ENCODE results near the gene KRTAP4-8. TPM values are rescaled to one million over a fixed set of nuclear protein-coding genes. Genes with fewer than 3 reads are reported as not detected.
"Not testable (repeated sequence)": the region's sequence is repeated elsewhere in the genome, so short reads cannot be mapped to it uniquely, and the experiment has no call there.

KRTAP4-8 gene
- total RNA-seq, result not detected
- long read RNA-seq, result 0 reads

DNA sequence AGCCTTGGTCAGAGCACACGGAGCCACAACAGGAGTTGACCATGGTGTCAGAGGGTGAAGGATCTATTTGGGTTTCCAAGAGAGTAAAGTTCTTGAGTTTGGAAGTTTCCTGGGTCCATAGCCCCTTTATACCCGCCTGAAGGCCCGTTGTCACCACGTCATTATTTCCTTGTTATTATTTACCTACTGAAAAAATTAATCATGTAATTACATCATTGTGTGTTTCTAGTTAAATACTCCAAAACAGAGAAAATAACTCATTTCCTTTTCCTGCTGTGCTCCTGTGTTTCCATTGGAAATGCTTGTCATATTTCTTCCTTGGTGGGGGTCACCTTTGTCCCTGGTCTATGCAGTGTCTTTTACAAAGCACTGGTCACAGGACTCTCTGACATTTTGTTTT lies at the start of gene KRTAP4-8:
Gene KRTAP4-8, minus strand, starts transcription at position 101 of the 400 bp plus-strand sequence. Its CDS starts 58 bp downstream, at position 43.
- TF ChIP-seq, protein P1, sequence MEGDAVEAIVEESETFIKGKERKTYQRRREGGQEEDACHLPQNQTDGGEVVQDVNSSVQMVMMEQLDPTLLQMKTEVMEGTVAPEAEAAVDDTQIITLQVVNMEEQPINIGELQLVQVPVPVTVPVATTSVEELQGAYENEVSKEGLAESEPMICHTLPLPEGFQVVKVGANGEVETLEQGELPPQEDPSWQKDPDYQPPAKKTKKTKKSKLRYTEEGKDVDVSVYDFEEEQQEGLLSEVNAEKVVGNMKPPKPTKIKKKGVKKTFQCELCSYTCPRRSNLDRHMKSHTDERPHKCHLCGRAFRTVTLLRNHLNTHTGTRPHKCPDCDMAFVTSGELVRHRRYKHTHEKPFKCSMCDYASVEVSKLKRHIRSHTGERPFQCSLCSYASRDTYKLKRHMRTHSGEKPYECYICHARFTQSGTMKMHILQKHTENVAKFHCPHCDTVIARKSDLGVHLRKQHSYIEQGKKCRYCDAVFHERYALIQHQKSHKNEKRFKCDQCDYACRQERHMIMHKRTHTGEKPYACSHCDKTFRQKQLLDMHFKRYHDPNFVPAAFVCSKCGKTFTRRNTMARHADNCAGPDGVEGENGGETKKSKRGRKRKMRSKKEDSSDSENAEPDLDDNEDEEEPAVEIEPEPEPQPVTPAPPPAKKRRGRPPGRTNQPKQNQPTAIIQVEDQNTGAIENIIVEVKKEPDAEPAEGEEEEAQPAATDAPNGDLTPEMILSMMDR (IDR thresholded peaks at IDR 0.05; ENCODE audit: borderline replicate concordance), result no peak

DNA sequence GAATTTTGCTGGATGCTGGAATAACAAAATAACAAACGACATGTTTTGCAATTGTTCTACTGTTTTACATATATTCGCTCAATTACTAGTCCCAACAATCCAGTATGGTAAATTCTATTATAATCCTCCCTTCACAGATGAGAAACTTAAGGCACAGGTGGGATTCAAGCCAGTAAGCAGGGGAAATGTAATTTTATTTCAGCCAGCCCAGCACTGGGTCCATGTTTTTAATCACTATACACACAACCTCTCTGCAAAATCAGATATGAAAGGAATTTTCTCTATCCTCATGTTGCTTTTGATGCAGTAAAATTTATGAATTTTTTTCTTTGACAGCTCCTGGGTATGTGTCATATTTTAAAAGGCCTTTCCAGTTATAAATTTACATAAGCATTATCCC lies 47.3 kb upstream of the KRTAP4-8 start:
- H3K27me3 ChIP-seq (ENCODE audit: low read depth), result peaks cover 32% of the 10 kb centered on the region
- intact Hi-C loops (cut with micrococcal nuclease), result no loop called here
- H3K9me3 ChIP-seq (replicated peaks), result peaks cover 30% of the 10 kb centered on the region

More for the DNA sequence above, at the start of gene KRTAP4-8:
- intact Hi-C loops (cut with micrococcal nuclease), result no loop called here
- H3K27me3 ChIP-seq (ENCODE audit: low read depth), result peaks cover 50% of the 10 kb centered on the region
- H3K4me1 ChIP-seq, result no peaks in the 10 kb centered on the region
- H3K9me3 ChIP-seq (replicated peaks), result no peaks in the 10 kb centered on the region
- H3K27ac ChIP-seq (replicated peaks), result no peak within 1 kb of the TSS
- no peak within 1 kb of the TSS for H3K4me3 ChIP-seq
- DNase-seq, result no peak
- H3K36me3 ChIP-seq, result no peaks in the 10 kb centered on the region

DNA sequence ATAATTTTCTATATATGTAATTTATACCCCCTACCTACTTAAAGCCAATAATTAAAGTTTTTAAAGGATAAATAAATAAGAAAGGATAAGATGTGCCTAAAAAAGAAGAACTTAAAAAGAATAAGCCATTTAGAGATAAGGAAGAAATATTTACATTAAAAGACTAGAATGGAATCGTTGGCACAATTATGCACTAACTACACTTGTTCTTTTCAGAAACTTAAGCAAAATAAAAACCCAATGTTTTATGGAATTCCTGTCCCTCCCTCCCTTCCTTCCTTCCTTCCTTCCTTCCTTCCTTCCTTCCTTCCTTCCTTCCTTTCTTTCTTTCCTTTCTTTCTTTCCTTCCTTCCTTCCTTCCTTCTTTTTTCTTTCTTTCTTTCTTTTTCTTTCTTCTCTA lies 46.9 kb upstream of the KRTAP4-8 start:
- H3K4me3 ChIP-seq, result no peak overlapping the region
- intact Hi-C loops (cut with micrococcal nuclease), result no loop called here
- no peaks in the 10 kb centered on the region for H3K36me3 ChIP-seq
- no peaks in the 10 kb centered on the region for H3K4me1 ChIP-seq
- H3K27me3 ChIP-seq (ENCODE audit: low read depth), result peaks cover 32% of the 10 kb centered on the region
- DNase-seq, result no peak
- TF ChIP-seq, protein P1 (IDR thresholded peaks at IDR 0.05; ENCODE audit: borderline replicate concordance), result no peak
- no peak overlapping the region for H3K27ac ChIP-seq (replicated peaks)
- peaks cover 34% of the 10 kb centered on the region for H3K9me3 ChIP-seq (replicated peaks)

More for the DNA sequence above, 47.3 kb upstream of the KRTAP4-8 start:
- Histone ChIP-seq H3K4me1 (no peaks in the 10 kb centered on the region), H3K36me3 (no peaks in the 10 kb centered on the region), H3K4me3 (no peak overlapping the region), H3K27ac (replicated peaks) (no peak overlapping the region)
- TF ChIP-seq, protein P1 (IDR thresholded peaks at IDR 0.05; ENCODE audit: borderline replicate concordance), result no peak
- DNase-seq, result no peak

DNA sequence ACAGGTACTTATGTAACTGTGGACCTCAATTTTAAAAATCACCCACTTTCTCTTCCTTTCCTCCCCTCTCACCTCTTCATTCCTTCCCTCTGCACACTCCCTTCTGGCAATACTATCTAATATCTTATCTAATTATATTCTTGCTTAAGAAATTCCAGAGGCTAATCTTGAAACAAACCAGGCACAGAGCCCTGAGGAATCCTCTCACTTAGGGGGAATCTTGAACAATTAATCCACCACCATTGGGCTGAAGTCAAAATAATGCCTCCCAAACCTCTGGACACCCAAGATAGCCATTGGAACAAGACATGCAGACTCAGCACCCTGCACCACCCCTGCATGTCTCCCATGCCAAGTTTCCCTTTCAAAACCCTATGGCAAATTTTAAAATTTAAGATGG lies 43.4 kb upstream of the KRTAP4-8 start:
- H3K4me3 ChIP-seq, result no peak overlapping the region
- intact Hi-C loops (cut with micrococcal nuclease), result no loop called here
- TF ChIP-seq, protein P1 (IDR thresholded peaks at IDR 0.05; ENCODE audit: borderline replicate concordance), result no peak
- peaks cover 23% of the 10 kb centered on the region for H3K27me3 ChIP-seq (ENCODE audit: low read depth)
- H3K36me3 ChIP-seq, result no peaks in the 10 kb centered on the region
- peaks cover 40% of the 10 kb centered on the region for H3K9me3 ChIP-seq (replicated peaks)
- H3K4me1 ChIP-seq, result no peaks in the 10 kb centered on the region
- no peak overlapping the region for H3K27ac ChIP-seq (replicated peaks)
- DNase-seq, result no peak

DNA sequence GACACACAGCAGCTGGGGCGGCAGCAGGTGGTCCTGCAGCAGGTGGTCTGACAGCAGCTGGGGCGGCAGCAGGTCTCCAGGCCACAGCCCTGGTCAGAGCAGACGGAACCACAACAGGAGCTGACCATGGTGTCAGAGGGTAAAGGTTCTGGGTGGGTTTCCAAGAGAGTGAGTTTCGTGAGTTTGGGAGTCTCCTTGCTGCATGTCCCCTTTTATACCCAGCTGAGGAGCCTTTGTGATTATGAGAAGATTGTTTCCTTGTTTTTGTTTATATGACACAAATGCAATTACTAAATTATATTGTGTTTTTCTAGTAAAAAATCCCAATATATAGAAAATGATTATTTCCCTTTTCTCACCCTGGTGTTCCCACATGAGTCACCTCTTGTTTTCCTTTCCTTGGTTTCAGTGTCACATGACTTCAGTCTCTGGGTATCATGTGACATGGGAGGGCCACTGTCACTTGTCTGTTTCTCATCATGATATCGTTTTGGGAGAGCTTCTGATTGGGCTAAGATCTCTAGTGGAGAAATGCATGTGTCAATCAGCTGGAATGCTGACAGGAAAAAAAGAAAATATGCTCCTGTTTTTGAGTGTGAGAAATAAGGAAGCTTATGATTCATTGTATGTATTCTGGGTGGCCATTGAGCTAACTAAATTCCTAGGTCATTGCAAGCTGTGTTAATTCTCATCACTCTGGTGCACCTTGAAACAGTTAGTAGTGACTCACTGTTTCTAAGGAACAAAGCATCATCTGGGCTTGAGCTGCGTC lies 42.6 kb upstream of the KRTAP4-8 start, which contains the start of gene KRTAP4-6:
Gene KRTAP4-6, minus strand, starts transcription at position 185 of the 772 bp plus-strand sequence. Its CDS starts 57 bp downstream, at position 128.
- peaks cover 23% of the 10 kb centered on the region for H3K27me3 ChIP-seq (ENCODE audit: low read depth)
- TF ChIP-seq, protein P1 (IDR thresholded peaks at IDR 0.05; ENCODE audit: borderline replicate concordance), result no peak
- H3K4me1 ChIP-seq, result no peaks in the 10 kb centered on the region
- H3K36me3 ChIP-seq, result no peaks in the 10 kb centered on the region
- intact Hi-C loops (cut with micrococcal nuclease), result no loop called here
- peaks cover 41% of the 10 kb centered on the region for H3K9me3 ChIP-seq (replicated peaks)
- DNase-seq, result no peak
- H3K27ac ChIP-seq (replicated peaks), result no peak within 1 kb of the TSS
- H3K4me3 ChIP-seq, result no peak within 1 kb of the TSS

DNA sequence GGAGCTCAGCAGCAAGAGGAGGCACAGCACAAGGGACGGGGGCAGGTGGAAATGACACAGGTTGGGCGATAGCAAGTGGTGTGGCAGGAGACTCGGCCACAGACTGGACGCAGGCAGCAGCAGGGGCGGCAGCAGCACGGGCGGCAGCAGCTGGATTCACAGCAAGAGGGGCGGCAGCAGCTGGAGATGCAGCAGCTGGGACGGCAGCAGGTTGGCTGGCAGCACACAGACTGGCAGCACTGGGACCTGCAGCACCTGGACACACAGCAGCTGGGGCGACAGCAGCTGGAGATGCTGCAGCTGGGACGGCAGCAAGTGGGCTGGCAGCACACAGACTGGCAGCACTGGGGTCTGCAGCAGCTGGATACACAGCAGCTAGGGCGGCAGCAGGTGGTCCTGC lies 41.9 kb upstream of the KRTAP4-8 start:
- intact Hi-C loops (cut with micrococcal nuclease); DNase-seq; H3K4me3 ChIP-seq; H3K4me1 ChIP-seq; H3K36me3 ChIP-seq; H3K27ac ChIP-seq (replicated peaks): not testable (repeated sequence)
- H3K9me3 ChIP-seq (replicated peaks), result peaks cover 41% of the 10 kb centered on the region
- peaks cover 23% of the 10 kb centered on the region for H3K27me3 ChIP-seq (ENCODE audit: low read depth)

All from left ventricle myocardium inferior (tissue), 1 donor.